ENCODE results near the gene HMMR. TPM values are rescaled to one million over a fixed set of nuclear protein-coding genes. Genes with fewer than 3 reads are reported as not detected.

The HMMR gene
- total RNA-seq, 6 experiments from 2014 or later = 16.2 to 37.0 (median 32.5) TPM

DNA sequence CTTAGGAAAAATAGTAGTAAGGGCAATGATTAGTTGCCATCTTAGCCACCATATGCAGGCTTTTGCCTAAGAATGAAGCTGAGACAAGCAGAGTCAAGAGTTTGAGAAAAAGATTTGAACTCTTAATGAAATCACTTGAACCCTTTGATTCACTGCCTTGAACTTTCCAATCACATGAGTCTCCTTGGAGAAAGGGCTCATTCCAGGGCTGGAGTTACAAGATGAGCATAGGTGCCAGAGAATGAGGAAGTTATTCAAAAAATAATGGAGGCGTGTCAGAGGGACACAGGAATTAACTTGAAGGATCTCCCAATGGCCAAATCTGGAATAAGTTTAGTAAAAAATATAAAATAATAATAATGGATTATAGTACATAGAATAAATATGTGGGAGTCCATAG lies 80.3 kb downstream of the HMMR start:
- H3K9me3 Mint-ChIP-seq = no peaks in the 10 kb centered on the region
- no peaks in the 10 kb centered on the region; the same call in none of the 2 replicates for H3K27me3 Mint-ChIP-seq (ENCODE audit: insufficient read depth)
- no peak overlapping the region for H3K4me3 Mint-ChIP-seq
- TF ChIP-seq, protein P1, sequence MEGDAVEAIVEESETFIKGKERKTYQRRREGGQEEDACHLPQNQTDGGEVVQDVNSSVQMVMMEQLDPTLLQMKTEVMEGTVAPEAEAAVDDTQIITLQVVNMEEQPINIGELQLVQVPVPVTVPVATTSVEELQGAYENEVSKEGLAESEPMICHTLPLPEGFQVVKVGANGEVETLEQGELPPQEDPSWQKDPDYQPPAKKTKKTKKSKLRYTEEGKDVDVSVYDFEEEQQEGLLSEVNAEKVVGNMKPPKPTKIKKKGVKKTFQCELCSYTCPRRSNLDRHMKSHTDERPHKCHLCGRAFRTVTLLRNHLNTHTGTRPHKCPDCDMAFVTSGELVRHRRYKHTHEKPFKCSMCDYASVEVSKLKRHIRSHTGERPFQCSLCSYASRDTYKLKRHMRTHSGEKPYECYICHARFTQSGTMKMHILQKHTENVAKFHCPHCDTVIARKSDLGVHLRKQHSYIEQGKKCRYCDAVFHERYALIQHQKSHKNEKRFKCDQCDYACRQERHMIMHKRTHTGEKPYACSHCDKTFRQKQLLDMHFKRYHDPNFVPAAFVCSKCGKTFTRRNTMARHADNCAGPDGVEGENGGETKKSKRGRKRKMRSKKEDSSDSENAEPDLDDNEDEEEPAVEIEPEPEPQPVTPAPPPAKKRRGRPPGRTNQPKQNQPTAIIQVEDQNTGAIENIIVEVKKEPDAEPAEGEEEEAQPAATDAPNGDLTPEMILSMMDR (IDR thresholded peaks at IDR 0.05) = no peak
- no peaks in the 10 kb centered on the region for H3K36me3 Mint-ChIP-seq (ENCODE audit: low read depth)
- no peak overlapping the region for H3K27ac Mint-ChIP-seq
- H3K4me1 Mint-ChIP-seq (ENCODE audit: low read depth) = no peaks in the 10 kb centered on the region
- DNase-seq = no peak

Other genes with a start within 250 kb of the HMMR start
- 100 to 1,000 TPM; 139 to 217 (median 180) TPM for gene CCNG1, start 23.0 kb upstream of the HMMR start, total RNA-seq (2021; fragmentation: NEBNext Ultra II Directional; extraction: Animal tissue kit (Norgen Biotek cat#: 25700))
- 10 to 100 TPM; 15.9 to 22.4 (median 18.4) TPM for gene NUDCD2, start 530 bp upstream of the HMMR start, total RNA-seq (2021; fragmentation: NEBNext Ultra II Directional; extraction: Animal tissue kit (Norgen Biotek cat#: 25700))
- 10 to 100 TPM; 38.8 to 53.2 (median 48.4) TPM for gene MAT2B, start 45.0 kb downstream of the HMMR start, total RNA-seq (2021; fragmentation: NEBNext Ultra II Directional; extraction: Animal tissue kit (Norgen Biotek cat#: 25700))

Measured in HFFc6 (cell line).